PFSK-1 (cell line): Measurements from ENCODE around the gene RBM47.

ENCODE experiments used
- FOXP2 ChIP-seq: optimal IDR thresholded peaks from 2 replicates; pipeline ENCODE3; 2011; ENCODE audit warnings: borderline replicate concordance, control low read depth, inconsistent platforms; ENCODE audit not compliant: insufficient read depth; ENCODE audit errors: extremely low read length, extremely low read depth
- POLR2AphosphoS5 ChIP-seq: IDR thresholded peaks from 2 replicates; pipeline ENCODE4 v1.6.1; 2012; ENCODE audit warnings: low read depth, mild to moderate bottlenecking, control low read depth, low read length, moderate library complexity
- REST ChIP-seq, 2 experiments: IDR thresholded peaks; 2 replicates each; pipeline versions ENCODE4 v1.6.1 to v1.8.0; 2011 to 2012; ENCODE audit warnings: low read depth in 2 of 2, low read length in 2 of 2, control low read depth in 1 of 2, inconsistent platforms in 1 of 2, mild to moderate bottlenecking in 1 of 2, moderate library complexity in 1 of 2; ENCODE audit not compliant: insufficient read depth in 1 of 2
- SIN3A ChIP-seq: IDR thresholded peaks from 2 replicates; pipeline ENCODE4 v1.6.1; 2012; ENCODE audit warnings: mild to moderate bottlenecking, low read length, moderate library complexity, borderline replicate concordance; ENCODE audit not compliant: insufficient read depth
- TAF1 ChIP-seq: IDR thresholded peaks from 2 replicates; pipeline ENCODE4 v1.6.1; 2012; ENCODE audit warnings: low read length, control low read depth, borderline replicate concordance; ENCODE audit not compliant: insufficient read depth

Gene RBM47

GRCh38 chr4:40592034-40592433, 37.6 kb downstream of the RBM47 start:
- TF ChIP-seq SIN3A (no peak), POLR2AphosphoS5 (no peak), FOXP2 (no peak), REST (IDR thresholded peaks at IDR 0.05; ENCODE audit: insufficient read depth in 1 of 2, low read depth in 2 of 2, low read length in 2 of 2) (no peak), TAF1 (no peak)

- no peak for TF ChIP-seq FOXP2
- TF ChIP-seq REST (IDR thresholded peaks at IDR 0.05; ENCODE audit: insufficient read depth in 1 of 2, low read depth in 2 of 2, low read length in 2 of 2): no peak
- TF ChIP-seq TAF1: no peak
- no peak for TF ChIP-seq POLR2AphosphoS5
- TF ChIP-seq SIN3A: no peak
These were observed 41.8 kb downstream of the RBM47 start for GRCh38 chr4:40587826-40588225.

- TF ChIP-seq FOXP2: no peak
- TF ChIP-seq TAF1: no peak
- TF ChIP-seq SIN3A: no peak
- no peak for TF ChIP-seq REST (IDR thresholded peaks at IDR 0.05; ENCODE audit: insufficient read depth in 1 of 2, low read depth in 2 of 2, low read length in 2 of 2)
- no peak for TF ChIP-seq POLR2AphosphoS5
These were observed 42.3 kb downstream of the RBM47 start for GRCh38 chr4:40587351-40587750.

GRCh38 chr4:40586729-40587128, 42.9 kb downstream of the RBM47 start:
- TF ChIP-seq FOXP2: no peak
- no peak for TF ChIP-seq POLR2AphosphoS5
- no peak for TF ChIP-seq TAF1
- no peak for TF ChIP-seq SIN3A
- no peak for TF ChIP-seq REST (IDR thresholded peaks at IDR 0.05; ENCODE audit: insufficient read depth in 1 of 2, low read depth in 2 of 2, low read length in 2 of 2)

GRCh38 chr4:40586034-40586433, 43.6 kb downstream of the RBM47 start:
- no peak for TF ChIP-seq TAF1
- TF ChIP-seq FOXP2: no peak
- no peak for TF ChIP-seq REST (IDR thresholded peaks at IDR 0.05; ENCODE audit: insufficient read depth in 1 of 2, low read depth in 2 of 2, low read length in 2 of 2)
- TF ChIP-seq POLR2AphosphoS5: no peak
- TF ChIP-seq SIN3A: no peak
